GM19397 (cell line): ENCODE measurements around the gene ANKS1B.
"Not testable (repeated sequence)": the region's sequence is repeated elsewhere in the genome, so short reads cannot be mapped to it uniquely, and the experiment has no call there.

Source experiments
- ATAC-seq: cut with Tn5 transposase; IDR thresholded peaks from one replicate; pipeline ENCODE4 v1.9.1; 2021; ENCODE audit warnings: mild to moderate bottlenecking, moderate library complexity; ENCODE audit not compliant: unreplicated experiment

Gene ANKS1B

DNA sequence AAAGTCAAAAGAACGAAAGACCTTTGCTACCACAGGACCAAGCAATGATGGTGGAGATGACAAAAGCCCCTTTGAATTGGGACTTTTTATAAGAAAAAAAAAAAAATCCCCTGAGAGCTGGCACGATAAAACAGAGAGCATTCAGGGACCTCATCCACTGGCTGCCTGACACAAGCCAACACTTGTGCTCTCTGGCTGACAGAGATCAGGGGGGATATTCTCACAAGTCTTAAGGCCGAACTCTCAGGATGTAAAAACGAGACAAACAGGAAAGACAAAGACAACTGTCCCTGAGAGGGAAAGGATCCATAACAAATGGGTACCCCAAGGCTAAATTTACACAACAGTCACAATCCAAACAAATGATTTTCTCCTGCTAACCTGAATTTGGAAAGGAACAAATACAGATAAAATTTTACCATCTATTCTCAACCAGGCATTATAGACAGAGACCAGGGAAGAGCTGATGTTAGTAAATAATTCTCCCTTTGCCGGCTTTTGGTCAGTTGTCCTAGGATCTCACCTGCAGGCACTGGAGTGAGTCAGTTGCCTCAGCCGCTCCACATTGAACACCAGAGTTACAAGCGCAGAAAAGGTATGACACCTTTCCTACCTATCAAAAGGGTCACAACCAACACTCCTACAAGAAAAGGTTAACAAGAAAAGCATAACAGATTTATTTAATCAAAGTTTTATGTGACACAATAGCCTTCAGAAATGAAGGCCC lies 375.1 kb downstream of the ANKS1B start:
- ATAC-seq, result no peak

DNA sequence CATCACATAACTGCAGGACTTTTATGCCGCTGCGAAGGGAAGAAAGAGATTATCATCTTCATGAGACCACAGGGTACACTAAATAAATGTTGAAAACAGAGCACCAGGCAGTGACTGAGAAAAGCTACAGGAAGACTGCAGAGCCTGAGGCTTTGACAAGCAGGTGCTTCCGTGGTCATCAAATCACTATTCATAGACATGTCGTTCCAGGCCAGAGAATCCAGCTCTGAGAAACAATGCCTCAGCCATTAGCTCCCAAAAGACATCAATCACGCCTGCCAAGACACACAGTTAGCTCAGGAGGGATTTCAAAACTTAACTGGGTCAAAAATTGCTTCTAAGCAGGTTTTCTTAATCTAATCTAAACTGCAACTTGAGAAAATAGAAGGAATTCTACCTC lies 384.3 kb downstream of the ANKS1B start:
- ATAC-seq, result peak; percentile 98

DNA sequence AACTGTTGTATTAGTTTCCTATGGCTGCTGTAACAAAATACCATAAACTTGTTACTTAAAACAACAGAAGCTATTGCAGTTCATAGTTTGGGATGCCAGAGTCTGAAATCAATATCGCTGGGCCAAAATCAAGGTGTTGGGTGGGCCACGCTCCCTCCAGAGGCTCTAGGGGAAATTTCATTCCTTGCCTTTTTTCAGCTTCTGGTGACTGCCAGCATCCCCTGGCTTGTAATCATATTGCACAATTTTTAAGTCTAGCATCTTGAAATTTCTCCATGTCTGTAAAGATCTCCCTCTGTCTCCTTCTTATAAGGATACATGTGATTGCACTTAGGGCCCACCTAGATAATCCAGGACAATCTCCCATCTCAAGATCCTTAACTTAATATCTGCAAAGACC lies 386.0 kb downstream of the ANKS1B start:
- ATAC-seq, result no peak

DNA sequence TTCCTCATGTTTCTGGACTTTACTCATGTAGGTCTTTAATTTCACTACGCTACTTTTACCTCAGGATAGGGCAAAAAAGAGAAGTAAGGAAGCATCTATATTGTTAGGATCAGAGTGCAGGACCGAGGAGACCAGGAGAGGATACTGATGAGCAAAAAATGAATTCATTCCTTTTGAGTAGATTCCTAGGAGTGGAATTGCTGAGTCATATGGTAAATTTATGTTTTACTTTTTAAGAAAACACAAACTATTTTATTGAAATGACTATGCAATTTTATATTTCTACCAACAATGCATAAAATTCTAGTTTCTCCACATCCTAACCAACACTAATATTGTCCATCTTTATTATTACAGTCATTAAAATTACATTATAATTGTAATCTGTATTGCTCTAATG lies 388.0 kb downstream of the ANKS1B start:
- no peak for ATAC-seq

DNA sequence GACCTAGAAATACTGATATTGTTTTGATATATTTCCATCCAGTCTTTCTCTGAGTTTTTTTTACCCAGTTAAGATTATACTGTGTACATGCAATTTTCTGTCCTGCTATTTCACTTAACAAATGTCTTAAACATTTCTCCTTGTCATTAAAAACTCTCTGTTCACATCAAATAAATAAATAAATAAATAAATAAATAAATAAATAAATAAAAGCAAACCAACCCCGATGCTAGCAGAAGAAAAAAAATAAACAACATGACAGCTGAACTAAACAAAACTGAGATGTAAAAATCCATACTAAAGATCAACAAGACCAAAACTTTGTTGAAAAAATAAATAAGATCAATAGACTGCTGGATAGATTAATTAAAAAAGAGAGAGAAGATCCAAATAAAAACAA lies 407.6 kb downstream of the ANKS1B start:
- not testable (repeated sequence) for ATAC-seq

DNA sequence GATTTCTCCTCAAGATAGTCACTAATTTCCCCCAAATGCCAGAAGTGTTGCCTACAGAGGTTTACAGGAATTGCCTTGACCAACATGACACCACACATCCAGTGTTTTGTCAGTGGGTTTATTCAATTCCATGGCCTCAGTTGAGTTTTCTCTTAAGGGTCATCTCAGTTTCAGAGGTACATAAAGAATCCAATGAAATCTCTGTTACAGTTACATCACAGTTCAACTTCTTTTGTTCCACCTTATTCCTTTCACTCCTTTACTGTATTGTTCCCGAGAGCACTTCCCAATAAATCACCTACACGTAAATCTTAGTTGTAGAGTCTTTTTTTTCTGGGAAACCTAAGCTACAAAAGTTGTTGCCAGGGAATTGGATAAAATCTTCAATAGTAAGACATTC lies 410.8 kb downstream of the ANKS1B start:
- ATAC-seq, result no peak

DNA sequence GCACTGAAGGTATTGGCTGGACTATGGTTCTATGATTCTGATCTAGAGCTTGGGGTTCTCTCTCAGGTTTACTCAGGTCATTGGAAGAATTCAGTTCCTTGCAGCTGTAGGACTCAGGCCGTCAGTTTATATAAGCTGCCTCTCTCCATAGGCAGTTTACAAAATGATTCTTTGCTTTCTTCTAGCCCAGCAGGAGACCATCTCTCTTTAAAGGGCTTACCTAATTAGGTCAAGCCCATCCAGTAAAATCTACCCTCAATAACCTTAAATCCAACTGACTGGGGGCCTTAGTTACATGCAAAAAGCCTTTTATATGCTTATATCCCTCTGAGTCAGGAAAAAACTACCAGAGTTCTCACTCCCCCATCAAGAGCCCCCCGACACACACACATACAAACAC lies 417.7 kb downstream of the ANKS1B start:
- no peak for ATAC-seq

DNA sequence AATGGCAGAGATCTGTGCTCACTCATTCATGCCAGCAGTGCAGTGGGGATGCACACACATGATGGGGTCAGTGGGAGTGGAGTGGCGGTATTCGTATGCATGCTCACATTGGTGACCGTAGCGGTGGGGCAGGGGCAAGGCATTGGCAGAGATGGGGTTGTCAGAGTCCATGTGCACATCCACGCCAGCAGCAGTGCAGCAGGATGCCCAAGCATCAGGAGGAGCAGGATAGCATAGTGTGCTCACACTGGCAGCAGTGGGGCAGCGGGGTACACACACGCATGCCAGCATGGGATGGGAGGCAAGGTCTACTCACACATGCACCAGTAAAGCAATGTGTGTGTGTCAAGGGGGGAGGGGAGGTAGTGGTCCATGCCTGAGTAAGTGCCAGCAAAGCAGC lies 426.6 kb downstream of the ANKS1B start:
- ATAC-seq, result no peak

DNA sequence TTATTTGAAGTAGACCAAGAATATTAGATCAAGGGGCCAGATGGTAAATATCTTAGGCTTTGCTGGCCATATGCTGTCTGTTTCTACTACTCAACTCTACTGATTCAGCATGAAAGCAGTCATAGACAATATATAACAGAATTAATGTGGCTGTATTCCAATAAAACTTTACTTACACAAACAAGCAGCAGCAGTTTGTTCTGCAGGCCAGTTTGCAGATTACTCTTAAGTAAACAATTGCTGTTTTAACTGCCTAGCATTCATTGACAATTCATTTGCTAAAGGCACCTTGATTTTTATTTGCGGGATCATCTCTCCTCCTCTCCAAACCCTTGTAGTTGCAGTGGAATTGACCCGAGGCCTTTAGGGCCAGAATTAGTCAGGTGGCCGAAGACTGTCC lies 431.3 kb downstream of the ANKS1B start:
- no peak for ATAC-seq

DNA sequence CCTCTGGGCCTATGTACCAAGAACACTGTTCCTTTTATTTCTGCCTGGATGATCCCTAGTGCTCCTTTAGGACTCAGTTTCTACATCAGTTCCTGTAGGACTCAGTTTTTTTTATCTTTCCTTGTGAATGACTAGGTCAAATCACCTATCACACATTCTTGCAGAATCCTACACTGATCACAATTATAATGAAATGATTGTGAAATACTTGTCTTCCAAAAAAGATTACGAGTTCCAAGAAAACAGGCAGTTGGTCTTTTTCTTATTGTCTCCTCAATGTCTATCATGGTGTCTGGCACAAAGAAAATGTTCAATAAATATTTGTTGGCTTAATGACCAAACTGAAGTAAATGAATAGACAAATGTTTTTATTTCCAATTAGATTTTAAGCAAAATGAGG lies 432.7 kb downstream of the ANKS1B start:
- no peak for ATAC-seq

DNA sequence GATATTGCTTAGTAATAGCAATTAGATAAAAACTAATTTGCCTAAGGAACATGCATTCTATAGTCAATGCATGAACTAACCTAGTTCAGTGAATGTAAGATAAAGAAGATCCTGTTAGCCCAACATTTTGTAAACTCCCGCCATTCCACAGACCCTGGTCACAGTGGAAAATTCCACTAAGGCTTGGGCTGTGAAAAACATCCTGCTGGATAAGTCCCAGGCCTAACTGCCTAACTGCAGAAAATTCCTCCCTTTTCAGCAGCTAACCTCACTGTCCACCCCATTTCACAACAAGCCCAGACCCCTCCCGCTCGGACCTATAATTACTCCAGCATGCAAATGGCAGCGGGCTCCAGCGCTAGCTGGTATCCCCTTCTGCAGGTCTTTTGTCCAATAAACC lies 435.1 kb downstream of the ANKS1B start:
- no peak for ATAC-seq

DNA sequence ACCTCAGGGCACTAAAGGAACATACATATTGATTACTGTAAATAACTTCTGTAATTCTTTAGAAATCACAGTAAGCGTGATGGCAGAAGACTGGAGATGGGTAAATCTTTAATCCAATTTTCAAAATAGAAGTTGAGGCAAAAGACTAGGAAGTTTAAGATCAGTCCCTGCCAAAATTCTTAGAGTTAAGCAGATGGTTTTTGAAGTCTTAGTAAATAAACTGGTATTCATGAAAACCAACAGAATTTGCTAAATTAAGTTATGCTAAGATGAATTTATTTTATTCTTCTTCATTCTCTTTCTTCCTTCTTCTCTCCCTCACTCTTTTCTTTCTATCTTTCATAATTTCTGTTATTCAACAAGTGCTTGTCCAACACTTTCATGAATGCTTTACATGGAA lies 435.5 kb downstream of the ANKS1B start:
- ATAC-seq, result no peak

DNA sequence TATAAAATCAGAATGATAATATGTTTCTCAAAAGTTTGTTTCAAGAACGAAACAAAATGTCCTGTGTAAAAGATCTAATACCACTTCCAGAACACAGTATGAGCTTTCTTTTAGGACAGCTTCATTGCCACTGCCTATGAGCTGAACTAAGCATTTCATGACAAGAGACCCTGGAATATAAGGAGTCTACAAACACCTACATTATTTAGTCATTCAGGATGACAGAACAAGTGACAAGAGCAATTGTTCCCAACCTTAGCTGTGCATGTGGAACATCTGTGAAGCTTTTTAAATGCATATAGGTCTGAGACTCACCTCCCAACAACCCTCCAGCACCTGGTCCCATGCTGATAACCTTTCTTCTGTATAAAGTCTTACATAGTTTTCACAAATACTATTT lies 440.3 kb downstream of the ANKS1B start:
- ATAC-seq, result no peak

DNA sequence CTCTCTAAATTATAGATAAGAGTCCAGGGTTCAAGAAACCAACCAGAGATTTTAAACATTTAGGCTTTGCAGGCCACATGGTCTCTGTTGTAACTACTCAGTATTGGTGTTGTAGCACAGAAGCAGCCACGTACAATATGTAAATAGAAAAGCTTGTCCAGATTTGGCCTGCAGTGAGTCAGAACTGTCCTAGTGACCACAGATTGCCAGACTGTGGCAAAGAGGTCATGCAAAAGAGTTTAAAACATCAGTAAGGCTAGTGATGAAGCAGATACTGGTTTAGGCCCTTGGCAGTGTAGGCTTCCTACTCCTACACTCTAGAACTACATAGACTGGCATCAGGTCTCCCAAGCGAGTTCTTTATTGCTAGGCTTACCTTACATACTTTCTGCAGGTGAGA lies 454.8 kb downstream of the ANKS1B start:
- peak; percentile 95 for ATAC-seq

DNA sequence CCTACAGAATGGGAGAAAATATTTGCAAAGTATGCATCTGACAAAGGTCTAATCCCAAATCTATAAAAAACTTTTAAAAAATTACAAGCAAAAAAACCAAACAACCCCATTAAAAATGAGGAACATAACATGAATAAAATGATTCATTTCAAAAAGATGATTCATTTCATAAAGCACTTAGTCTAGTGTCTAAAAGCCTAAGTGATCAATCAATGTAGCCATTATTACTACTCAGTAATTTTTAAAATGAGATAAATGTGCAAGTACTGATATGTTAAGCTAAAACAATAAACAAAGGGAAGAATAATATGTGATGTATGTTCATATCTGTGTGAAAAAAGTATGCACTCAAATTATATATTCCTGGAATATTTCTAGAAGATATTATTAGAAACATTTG lies 456.3 kb downstream of the ANKS1B start:
- no peak for ATAC-seq

DNA sequence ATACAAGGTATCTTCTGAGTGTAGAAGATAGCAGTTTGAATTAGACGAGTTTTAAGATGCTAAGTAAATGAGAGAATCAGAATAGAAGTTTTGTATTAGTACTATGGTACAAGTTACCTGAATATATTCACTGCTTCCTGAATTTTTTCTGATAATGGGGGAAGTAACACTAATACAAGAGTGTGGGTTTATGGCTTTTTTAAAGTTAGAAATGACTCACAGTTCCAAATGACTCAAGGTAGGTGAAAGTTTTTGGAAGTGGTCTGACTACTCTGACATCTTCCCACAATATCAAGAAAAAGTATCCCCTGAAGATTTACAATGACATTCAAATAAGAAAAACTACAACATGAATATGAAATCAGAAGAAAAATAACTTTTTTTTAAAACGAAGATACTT lies 460.9 kb downstream of the ANKS1B start:
- ATAC-seq, result no peak

DNA sequence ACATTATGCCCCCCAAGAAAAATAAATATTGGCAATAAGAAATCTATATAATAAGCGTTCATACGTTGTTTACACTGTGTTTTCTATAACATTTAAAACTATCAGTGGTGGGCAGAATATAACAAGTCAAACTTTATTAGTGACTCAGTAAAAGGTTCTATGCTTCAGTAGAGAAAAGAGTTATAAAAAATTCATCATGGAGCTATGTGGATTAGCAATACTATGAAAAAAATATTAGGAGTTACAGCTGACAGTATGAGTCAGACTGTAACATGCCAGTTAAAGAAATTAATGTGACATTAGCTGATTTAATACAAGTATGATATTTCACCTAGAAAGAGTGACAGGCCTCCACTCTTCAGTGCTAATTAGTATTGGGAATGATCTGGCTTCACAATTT lies 462.3 kb downstream of the ANKS1B start:
- ATAC-seq, result no peak

DNA sequence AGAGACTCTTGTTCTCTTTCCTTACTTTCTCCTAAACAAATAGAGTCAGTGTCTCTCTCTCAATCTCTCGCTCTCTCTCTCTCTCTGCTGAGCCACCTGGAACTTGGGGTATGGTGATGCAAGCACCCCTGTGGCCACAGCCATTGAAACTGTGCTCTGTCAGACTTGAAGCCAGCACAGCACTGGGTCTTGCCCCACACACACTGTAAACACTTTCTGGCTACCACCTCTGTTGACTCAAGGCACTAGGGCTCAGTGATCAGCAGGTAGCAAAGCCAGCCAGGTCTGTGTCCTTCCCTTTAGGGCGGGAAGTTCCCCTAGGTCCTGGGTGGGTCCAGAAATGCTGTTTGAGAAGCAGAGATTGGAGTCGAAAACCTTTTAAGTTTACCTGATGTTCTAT lies 463.1 kb downstream of the ANKS1B start:
- no peak for ATAC-seq

DNA sequence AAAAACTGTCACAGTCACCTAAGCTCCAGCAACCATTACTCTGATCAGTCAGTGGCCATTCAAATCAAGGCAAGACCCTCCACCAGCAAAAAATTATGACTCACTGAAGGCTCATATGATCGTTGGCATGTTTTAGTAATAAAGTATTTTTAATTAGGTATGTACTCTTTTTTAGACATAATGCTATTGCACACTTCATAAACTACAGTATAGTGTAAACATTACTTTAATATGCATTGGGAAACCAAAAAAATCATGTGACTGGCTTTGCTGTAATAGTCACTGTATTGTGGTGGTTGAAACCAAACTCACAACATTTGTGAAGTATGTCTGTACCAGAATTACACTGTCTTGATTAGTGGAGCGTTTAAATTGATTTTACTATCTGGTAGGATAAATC lies 471.7 kb downstream of the ANKS1B start:
- no peak for ATAC-seq

DNA sequence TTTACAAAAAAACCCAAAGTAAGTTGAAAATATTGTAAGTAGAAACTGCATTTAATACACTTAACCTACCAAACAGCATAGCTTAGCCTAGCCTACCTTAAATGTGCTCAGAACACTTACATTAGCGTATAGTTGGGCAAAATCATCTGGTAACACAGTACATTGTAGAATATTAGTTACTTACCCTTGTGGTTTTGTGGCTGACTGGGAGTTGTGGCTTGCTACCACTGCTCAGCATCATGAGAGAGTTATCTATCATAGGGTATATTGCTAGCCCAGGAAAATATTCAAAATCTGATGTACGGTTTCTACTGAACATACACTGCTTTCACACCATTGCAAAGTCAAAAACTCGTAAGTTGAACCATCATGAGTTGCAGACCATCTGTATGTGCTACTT lies 478.9 kb downstream of the ANKS1B start:
- no peak for ATAC-seq

DNA sequence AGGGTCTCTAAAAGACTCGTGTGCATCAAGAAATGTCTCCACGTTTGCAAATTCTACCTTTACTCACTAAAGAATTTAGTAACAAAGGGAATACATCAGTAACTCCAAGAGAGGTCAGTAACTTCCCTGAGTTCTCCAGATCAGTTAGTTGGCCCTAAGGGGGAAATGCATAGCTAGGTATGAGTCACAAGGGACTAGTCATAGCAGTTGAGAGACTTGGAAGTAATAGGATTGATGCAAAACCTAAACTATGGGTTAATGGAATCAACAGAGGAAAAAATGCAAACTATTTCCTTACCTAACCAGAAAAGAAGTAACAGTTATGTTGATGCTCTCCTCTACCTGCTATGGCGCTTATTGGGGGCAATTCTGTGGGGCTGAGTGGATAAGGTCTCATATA lies 486.0 kb downstream of the ANKS1B start:
- ATAC-seq, result no peak

DNA sequence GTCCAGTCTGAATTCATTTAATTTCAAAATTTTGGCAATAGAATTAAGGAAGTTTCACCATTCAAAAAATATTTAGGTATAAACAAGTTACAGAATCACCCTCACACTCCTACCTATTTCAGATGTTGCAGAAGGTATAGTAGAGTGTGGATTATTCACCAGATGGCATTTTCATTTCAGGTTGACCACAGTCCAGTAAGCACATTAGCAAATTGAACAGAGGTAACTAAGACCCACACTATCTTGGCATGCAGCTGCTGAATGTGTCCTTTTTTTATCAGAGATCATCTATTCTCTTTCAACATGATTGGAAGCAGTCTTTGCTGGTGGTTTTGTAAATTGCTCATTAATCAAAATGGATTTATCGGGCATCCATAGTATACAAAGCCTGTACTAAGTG lies 488.9 kb downstream of the ANKS1B start:
- ATAC-seq, result no peak

DNA sequence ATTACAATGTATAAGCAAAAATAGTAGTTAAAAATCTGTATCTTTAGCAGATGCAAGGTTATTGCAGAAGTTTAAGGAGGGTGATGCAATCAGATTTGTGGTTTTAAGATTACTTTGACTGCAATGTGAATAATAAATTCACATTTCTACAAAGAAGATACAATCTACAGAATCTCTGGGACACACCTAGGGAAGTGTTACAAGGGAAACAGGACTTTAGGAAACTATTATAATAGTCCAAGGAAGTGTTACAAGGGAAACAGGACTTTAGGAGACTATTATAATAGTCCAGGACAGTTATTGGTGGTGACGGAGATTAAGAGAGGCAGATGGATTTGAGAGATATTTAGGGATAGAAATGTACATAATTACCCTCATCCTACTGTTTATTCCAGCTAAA lies 491.5 kb downstream of the ANKS1B start:
- no peak for ATAC-seq
